OCI-LY7 (cell line): ENCODE results near the gene GSG1L. TPM values are rescaled to one million over a fixed set of nuclear protein-coding genes. Genes with fewer than 3 reads are reported as not detected.

ENCODE experiments used
- BruUV-seq: library from RNA; stranded (reverse); fragments of 400-500 nt; replicated peaks from 2 replicates; lab custom pipeline; 2021; lab: Mats Ljungman, UMichigan
- CTCF ChIA-PET: fragments of 300-600 bp; sonication (Branson Sonifier 250); formaldehyde crosslinking; loops from one replicate; lab custom pipeline; 2022; ENCODE audit warnings: antibody characterized with exemption; ENCODE audit not compliant: unreplicated experiment; lab: Charles Lee
- POLR2A ChIA-PET: fragments of 300-600 bp; sonication (Branson Sonifier 250); formaldehyde crosslinking; loops from one replicate; lab custom pipeline; 2022; ENCODE audit warnings: antibody characterized with exemption; lab: Charles Lee
- DNase-seq: peaks from one replicate; pipeline ENCODE4 v3.0.0-alpha.2; 2015; ENCODE audit warnings: low spot score
- H2AFZ ChIP-seq: fragments of 200-600 bp; sonication (generic), shearing (Covaris generic); 2 replicates; pipeline ENCODE4 v1.6.1; 2014; ENCODE audit warnings: mild to moderate bottlenecking, antibody characterized with exemption, low read length, moderate library complexity
- H3K27ac ChIP-seq: fragments of 200-600 bp; sonication (generic); 2 replicates; pipeline ENCODE4 v1.5.1; 2014; ENCODE audit warnings: mixed run types, low read depth, mild to moderate bottlenecking, moderate library complexity, low read length, inconsistent platforms; ENCODE audit not compliant: poor library complexity, severe bottlenecking
- H3K36me3 ChIP-seq: fragments of 200-600 bp; sonication (generic); 2 replicates; pipeline ENCODE4 v1.6.1; 2014; ENCODE audit warnings: mild to moderate bottlenecking, antibody characterized with exemption, low read length, moderate library complexity, mixed read lengths; ENCODE audit not compliant: insufficient read depth
- H3K4me1 ChIP-seq: fragments of 200-600 bp; sonication (generic); 2 replicates; pipeline ENCODE4 v1.5.1; 2014; ENCODE audit warnings: mild to moderate bottlenecking, low read length; ENCODE audit not compliant: insufficient read depth, poor library complexity, severe bottlenecking
- H3K4me2 ChIP-seq: fragments of 200-600 bp; sonication (generic); 2 replicates; pipeline ENCODE4 v1.6.1; 2014; ENCODE audit warnings: mild to moderate bottlenecking, low read length
- H3K4me3 ChIP-seq: fragments of 200-600 bp; sonication (generic); 2 replicates; pipeline ENCODE4 v1.5.1; 2014; ENCODE audit warnings: mild to moderate bottlenecking, low read depth, low read length; ENCODE audit not compliant: poor library complexity, severe bottlenecking
- H3K79me2 ChIP-seq: fragments of 200-600 bp; sonication (generic); 2 replicates; pipeline ENCODE4 v1.6.1; 2016; ENCODE audit warnings: low read depth, mild to moderate bottlenecking, low read length, moderate library complexity, mixed read lengths; ENCODE audit not compliant: insufficient read depth
- H3K9me2 ChIP-seq: fragments of 200-600 bp; sonication (generic); 2 replicates; pipeline ENCODE4 v1.6.1; 2016; ENCODE audit warnings: mild to moderate bottlenecking, low read length, mixed read lengths; ENCODE audit not compliant: insufficient read depth
- H3K9me3 ChIP-seq: fragments of 200-600 bp; sonication (generic); 2 replicates; pipeline ENCODE4 v1.6.1; 2014; ENCODE audit warnings: mild to moderate bottlenecking, mixed run types, low read length, mixed read lengths
- H4K20me1 ChIP-seq: fragments of 200-600 bp; sonication (generic); 2 replicates; pipeline ENCODE4 v1.6.1; 2014; ENCODE audit warnings: mild to moderate bottlenecking, antibody characterized with exemption, low read length, moderate library complexity, mixed read lengths; ENCODE audit not compliant: insufficient read depth
- EZH2phosphoT487 ChIP-seq: fragments of 200-600 bp; sonication (generic); IDR thresholded peaks from 2 replicates; pipeline ENCODE4 v1.6.1; 2018; ENCODE audit warnings: low read depth, borderline replicate concordance, mild to moderate bottlenecking, mixed run types, antibody characterized with exemption, low read length, moderate library complexity, mixed read lengths
- intact Hi-C: fragments of 100-400 bp; cut with micrococcal nuclease; formaldehyde crosslinking; loops from one replicate; pipeline ENCODE4 v1.10.0; 2022; ENCODE audit not compliant: unreplicated experiment
- total RNA-seq, 2 experiments: library from RNA; depleted of rRNA in 1 of 2; stranded (reverse); fragments of >200 nt in 1 of 2; shearing (Covaris generic) in 1 of 2; gene quantifications; 2 replicates each; pipeline ENCODE4 v1.2.3, GENCODE V29; 2014 to 2022
- TF ChIP-seq, protein P1 (sequence below): fragments of 200-600 bp; sonication (generic); conservative IDR thresholded peaks from 2 replicates; pipeline ENCODE4 v1.5.1; 2014; ENCODE audit warnings: mild to moderate bottlenecking, antibody characterized with exemption, low read length, moderate library complexity, mixed read lengths

The GSG1L gene
- total RNA-seq, 2 experiments from 2014 or later = not detected

DNA sequence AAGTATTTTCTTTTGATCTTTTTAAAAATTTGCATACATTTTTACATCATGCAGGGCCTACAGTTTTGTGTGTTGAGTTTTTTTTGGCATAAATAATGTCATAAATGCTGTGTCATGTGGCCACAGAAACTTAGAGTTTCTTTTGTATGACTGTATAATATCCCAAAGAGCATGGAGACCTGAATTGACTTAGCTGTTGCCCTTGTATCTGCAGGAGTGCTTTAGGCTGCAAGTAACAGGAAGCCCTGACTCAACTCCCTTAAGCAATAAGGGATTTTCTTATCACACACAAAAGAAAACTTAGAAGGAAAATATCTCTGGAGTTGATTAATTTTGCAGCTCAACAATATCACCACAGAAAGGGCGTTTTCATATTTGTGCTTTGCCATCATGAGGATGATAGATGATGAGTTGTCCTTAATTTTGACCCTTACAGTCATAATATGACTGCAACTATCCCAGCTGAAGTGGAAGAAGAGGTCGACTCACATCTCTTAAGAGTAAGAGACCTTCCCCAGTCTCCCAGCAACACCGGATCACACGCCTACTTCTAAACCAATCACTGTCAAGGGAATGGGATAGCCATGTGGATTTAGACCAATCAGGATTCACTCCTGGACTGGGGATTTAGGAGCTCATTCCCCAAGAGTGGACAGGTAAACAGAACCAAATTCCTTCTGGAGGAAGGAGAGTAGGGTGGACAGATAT is 138.9 kb downstream of the GSG1L start:
- intact Hi-C loops = no loop called here

DNA sequence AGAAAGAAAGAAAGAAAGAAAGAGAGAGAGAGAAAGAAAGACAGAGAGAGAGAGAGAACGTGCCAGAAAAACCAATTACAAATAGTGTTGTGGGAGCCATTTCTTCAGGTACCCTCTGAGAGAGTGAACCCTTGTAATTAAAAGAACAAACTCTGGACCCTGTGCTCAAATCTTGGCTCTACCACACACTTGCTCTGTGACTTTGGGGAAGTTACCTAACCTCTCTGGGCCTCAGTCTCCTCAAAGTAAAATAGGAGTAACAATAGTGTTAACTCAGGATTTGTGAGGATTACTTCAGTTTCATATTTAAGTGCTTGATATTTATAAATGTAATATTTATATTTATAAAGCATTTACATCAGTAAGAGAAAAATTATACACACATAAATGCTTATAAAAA is 139.8 kb downstream of the GSG1L start:
- Histone ChIP-seq H3K79me2 (no peaks in the 10 kb centered on the region), H3K27ac (no peak overlapping the region), H3K4me1 (no peaks in the 10 kb centered on the region), H4K20me1 (no peaks in the 10 kb centered on the region), H3K36me3 (no peaks in the 10 kb centered on the region), H3K4me3 (no peak overlapping the region), H3K4me2 (no peak overlapping the region), H2AFZ (no peak overlapping the region), H3K9me2 (no peaks in the 10 kb centered on the region), H3K9me3 (no peaks in the 10 kb centered on the region)
- ChIA-PET POLR2A (no interaction called here), CTCF (no interaction called here)
- intact Hi-C loops = no loop called here
- no peak for DNase-seq
- no TSS peak for BruUV-seq
- no peak for TF ChIP-seq EZH2phosphoT487
- TF ChIP-seq, protein P1, sequence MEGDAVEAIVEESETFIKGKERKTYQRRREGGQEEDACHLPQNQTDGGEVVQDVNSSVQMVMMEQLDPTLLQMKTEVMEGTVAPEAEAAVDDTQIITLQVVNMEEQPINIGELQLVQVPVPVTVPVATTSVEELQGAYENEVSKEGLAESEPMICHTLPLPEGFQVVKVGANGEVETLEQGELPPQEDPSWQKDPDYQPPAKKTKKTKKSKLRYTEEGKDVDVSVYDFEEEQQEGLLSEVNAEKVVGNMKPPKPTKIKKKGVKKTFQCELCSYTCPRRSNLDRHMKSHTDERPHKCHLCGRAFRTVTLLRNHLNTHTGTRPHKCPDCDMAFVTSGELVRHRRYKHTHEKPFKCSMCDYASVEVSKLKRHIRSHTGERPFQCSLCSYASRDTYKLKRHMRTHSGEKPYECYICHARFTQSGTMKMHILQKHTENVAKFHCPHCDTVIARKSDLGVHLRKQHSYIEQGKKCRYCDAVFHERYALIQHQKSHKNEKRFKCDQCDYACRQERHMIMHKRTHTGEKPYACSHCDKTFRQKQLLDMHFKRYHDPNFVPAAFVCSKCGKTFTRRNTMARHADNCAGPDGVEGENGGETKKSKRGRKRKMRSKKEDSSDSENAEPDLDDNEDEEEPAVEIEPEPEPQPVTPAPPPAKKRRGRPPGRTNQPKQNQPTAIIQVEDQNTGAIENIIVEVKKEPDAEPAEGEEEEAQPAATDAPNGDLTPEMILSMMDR = no peak

More for the DNA sequence above, 138.9 kb downstream of the GSG1L start:
- Histone ChIP-seq H2AFZ (no peak overlapping the region), H3K9me2 (no peaks in the 10 kb centered on the region), H3K79me2 (no peaks in the 10 kb centered on the region), H3K4me1 (no peaks in the 10 kb centered on the region), H4K20me1 (no peaks in the 10 kb centered on the region), H3K4me3 (no peak overlapping the region), H3K36me3 (no peaks in the 10 kb centered on the region), H3K27ac (no peak overlapping the region), H3K4me2 (no peak overlapping the region), H3K9me3 (no peaks in the 10 kb centered on the region)
- TF ChIP-seq EZH2phosphoT487 = no peak
- TF ChIP-seq, protein P1 = no peak
- DNase-seq = no peak
- POLR2A ChIA-PET = no interaction called here
- BruUV-seq = no TSS peak
- CTCF ChIA-PET = no interaction called here

DNA sequence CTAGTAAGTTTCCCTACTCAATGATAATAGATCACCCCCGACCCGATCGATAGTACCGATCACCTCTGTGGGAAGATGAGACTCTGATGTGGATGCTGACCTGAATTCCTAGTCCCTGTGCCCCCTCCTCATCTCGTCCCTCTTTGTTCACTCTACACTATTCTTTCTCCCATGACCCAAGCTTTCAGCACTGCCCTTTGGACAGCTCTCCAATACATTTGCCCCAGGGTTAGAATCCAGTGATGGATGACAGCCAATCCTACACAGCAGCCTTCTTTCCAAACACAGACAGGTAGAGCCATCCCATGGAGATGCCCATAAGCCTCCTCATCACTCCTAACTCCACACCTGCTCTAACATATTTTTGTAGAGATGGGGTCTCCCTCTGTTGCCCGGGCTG is 141.1 kb downstream of the GSG1L start:
- Histone ChIP-seq H3K4me3 (no peak overlapping the region), H3K27ac (no peak overlapping the region), H3K4me1 (no peaks in the 10 kb centered on the region), H3K9me2 (no peaks in the 10 kb centered on the region), H3K79me2 (no peaks in the 10 kb centered on the region), H3K36me3 (no peaks in the 10 kb centered on the region), H2AFZ (no peak overlapping the region), H3K4me2 (no peak overlapping the region), H3K9me3 (no peaks in the 10 kb centered on the region), H4K20me1 (no peaks in the 10 kb centered on the region)
- ChIA-PET POLR2A (no interaction called here), CTCF (no interaction called here)
- intact Hi-C loops = no loop called here
- no peak for DNase-seq
- no TSS peak for BruUV-seq
- TF ChIP-seq EZH2phosphoT487 = no peak
- TF ChIP-seq, protein P1 = no peak
